OCI-M2 (cell line): ENCODE data around the gene HCRTR2.
"Not testable (repeated sequence)": the region's sequence is repeated elsewhere in the genome, so short reads cannot be mapped to it uniquely, and the experiment has no call there.

Experiments used
- DNase-seq: peaks from one replicate; lab custom pipeline; 2025; ENCODE audit not compliant: unreplicated experiment; lab: John Stamatoyannopoulos, UW

HCRTR2 gene

GRCh38 chr6:55212156-55212555, 37.8 kb downstream of the HCRTR2 start:
- DNase-seq = no peak

GRCh38 chr6:55220961-55221360, 46.6 kb downstream of the HCRTR2 start:
- DNase-seq = no peak

GRCh38 chr6:55227862-55228261, 53.5 kb downstream of the HCRTR2 start:
- no peak for DNase-seq

- no peak for DNase-seq
Observed at GRCh38 chr6:55239099-55239498, 64.8 kb downstream of the HCRTR2 start.

GRCh38 chr6:55240975-55241605, 66.8 kb downstream of the HCRTR2 start:
- DNase-seq = not testable (repeated sequence)

GRCh38 chr6:55250400-55250799, 76.1 kb downstream of the HCRTR2 start:
- no peak for DNase-seq

GRCh38 chr6:55255113-55255512, 80.8 kb downstream of the HCRTR2 start:
- no peak for DNase-seq

- DNase-seq = no peak
Observed at GRCh38 chr6:55260181-55260580, 85.9 kb downstream of the HCRTR2 start.

- no peak for DNase-seq
Observed at GRCh38 chr6:55265409-55266114, 91.2 kb downstream of the HCRTR2 start.

GRCh38 chr6:55266896-55267295, 92.6 kb downstream of the HCRTR2 start:
- DNase-seq = no peak

GRCh38 chr6:55276745-55277530, 102.6 kb downstream of the HCRTR2 start:
- no peak for DNase-seq

- DNase-seq = no peak
Observed at GRCh38 chr6:55277646-55278045, 103.3 kb downstream of the HCRTR2 start.

- no peak for DNase-seq
Observed at GRCh38 chr6:55281215-55281614, 106.9 kb downstream of the HCRTR2 start.

GRCh38 chr6:55282115-55282514, 107.8 kb downstream of the HCRTR2 start:
- no peak for DNase-seq

GRCh38 chr6:55286824-55287223, 112.5 kb downstream of the HCRTR2 start:
- DNase-seq = no peak

- DNase-seq = no peak
Observed at GRCh38 chr6:55290736-55291135, 116.4 kb downstream of the HCRTR2 start.

- no peak for DNase-seq
Observed at GRCh38 chr6:55293116-55293515, 118.8 kb downstream of the HCRTR2 start.

- not testable (repeated sequence) for DNase-seq
Observed at GRCh38 chr6:55297214-55297613, 122.9 kb downstream of the HCRTR2 start.

- DNase-seq = no peak
Observed at GRCh38 chr6:55299286-55299985, 125.1 kb downstream of the HCRTR2 start.

- no peak for DNase-seq
Observed at GRCh38 chr6:55304747-55305146, 130.4 kb downstream of the HCRTR2 start.

- no peak for DNase-seq
Observed at GRCh38 chr6:55319961-55320695, 145.8 kb downstream of the HCRTR2 start.
